Measurements from ENCODE around the gene CNST.
"Not testable (repeated sequence)": the region's sequence is repeated elsewhere in the genome, so short reads cannot be mapped to it uniquely, and the experiment has no call there.

Gene CNST

DNA sequence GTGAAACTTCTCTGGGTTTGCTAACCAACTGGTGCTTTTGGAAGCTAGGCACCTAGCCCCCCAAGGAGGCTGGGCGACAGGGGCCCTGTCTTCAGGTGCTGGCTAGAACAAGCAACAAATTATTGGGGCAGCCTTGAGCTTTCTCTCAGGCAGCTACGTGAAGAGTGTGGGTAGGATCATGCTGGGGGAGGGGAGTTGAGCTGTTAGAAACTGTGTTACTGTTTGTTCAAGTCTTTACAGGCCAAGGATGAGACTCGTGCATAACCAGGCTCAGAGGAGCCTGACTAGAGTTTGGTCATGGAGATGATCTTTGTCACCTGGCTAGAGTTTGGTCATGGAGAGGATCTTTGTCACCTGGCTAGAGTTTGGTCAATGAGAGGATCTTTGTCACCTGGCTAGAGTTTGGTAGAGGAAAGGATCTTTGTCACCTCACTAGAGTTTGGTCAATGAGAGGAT is 145.3 kb downstream of the CNST start:
- ATAC-seq, result no peak

DNA sequence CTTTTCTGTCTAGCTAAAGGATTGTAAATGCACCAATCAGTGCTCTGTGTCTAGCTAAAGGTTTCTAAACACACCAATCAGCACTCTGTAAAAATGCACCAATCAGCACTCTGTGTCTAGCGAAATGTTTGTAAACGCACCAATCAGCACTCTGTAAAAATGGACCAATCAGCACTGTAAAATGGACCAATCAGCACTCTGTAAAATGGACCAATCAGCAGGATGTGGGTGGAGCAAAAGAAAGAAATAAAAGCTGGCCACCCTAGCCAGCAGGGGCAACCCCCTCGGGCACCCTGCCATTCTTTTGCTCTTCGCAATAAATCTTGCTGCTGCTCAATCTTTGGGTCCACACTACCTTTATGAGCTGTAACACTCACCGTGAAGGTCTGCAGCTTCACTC is 146.2 kb downstream of the CNST start:
- ATAC-seq, result not testable (repeated sequence)
